ENCODE data around the gene IGF1R.
A peak's percentile ranks its signal among the peaks of the same experiment; 100 is the strongest.

Gene IGF1R

DNA sequence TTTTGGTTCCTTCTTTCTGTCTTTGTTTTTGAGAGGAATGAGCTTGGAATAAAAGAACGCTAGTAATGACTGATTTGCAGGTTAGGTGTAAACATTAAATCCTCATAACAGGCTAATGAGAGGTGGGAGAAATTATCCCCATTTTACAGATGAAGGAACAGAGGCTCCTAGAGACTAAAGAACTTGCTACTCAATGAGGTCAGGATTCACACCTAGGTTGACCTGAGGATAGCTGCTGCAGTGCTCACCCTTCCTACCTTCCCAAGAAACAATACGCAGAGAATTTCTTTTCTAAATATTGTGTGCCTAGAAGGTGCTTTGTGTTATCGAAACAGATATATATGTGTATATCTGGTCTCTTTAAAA, 106.3 kb downstream of the IGF1R start:
- DNase-seq = no peak

DNA sequence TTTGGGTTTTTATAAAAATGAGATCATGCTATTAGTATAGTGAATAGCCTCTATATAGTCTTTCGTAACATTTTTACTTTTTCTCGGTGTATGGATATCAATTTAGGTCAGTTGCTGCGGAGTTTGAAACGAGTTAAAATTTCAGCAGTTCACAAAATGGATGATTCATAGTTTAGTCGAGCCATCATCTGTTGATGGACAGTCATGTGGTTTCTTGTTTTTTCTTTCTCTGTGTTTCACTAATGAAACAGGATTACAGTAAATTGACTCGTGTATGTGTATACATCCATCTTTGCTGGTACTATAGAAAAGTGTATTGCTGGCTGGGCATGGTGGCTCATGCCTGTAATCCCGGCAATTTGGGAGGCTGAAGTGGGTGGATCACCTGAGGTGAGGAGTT, 106.8 kb downstream of the IGF1R start:
- DNase-seq = peak; percentile 42

- no peak for DNase-seq
Measured at GRCh38 chr15:98755781-98756180, 107.4 kb downstream of the IGF1R start.

- DNase-seq = no peak
Measured at GRCh38 chr15:98758224-98758623, 109.9 kb downstream of the IGF1R start.

- no peak for DNase-seq
Measured at GRCh38 chr15:98759277-98759676, 110.9 kb downstream of the IGF1R start.

DNA sequence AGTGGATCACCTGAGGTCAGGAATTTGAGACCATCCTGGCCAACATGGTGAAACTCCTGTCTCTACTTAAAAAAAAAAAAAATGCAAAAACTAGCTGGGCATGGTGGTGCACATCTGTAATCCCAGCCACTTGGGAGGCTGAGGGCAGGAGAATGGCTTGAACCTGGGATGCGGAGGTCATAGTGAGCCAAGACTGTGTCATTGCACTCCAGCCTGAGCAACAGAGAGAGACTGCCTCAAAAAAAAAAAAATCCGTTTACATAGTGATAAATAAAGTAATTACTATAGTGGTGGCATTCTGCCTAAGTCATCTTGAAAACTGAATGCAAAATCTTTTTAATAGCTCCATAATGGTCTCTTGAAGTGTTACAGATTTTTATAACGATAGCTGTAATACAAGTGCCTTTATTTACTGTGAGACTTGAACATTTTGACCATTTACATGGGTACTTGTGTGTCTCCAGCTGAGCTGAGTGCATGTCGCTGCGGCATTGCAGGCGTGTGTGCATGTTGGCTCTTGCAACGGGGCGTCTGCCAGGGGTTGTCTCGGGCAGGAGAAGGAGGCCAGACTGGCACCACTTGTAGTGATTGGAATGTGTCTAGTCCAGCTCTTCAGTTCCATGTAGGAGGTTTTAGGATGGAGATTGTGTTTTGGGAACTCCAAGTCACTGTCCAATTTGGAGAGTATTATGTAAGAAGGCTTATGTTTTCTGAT, 111.9 kb downstream of the IGF1R start:
- no peak for DNase-seq

DNA sequence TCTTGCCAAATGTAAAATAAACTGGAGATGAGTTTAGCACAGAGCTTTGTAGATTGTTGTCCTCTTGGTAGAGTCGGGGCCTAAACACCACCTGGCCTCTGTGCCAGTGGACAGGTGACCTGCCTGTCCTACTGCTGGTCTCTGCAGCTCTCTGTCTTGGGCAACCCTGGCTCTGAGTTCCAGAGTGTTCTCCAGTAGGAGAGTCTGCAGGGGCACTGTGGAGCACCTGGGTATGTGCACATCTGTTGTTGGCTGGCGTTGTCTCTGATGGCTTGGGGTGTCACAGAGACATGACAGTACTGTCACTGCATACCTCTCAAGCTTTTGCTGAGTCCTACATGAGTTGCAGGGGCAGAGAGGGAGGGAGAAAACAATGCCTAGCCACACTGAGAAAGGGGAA, 112.6 kb downstream of the IGF1R start:
- DNase-seq = no peak

DNA sequence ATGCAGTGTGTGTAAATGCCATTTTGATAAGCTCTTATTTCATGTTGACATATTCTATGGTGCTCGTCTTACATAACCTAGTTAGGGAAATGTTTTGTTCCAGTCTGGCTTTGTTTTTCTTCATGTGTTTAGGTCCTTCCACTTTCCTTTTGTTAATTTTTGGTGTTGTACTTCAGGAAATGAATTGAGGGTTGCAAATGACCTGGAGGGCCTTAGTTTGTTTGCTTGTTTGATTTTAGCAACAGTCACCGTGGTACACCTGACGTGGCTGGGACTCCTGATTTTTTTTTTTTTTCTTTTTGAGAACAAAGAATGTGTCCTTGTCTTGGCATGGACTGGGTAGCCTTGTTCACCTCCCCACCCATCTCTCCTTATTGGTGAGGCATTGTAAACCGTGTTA, 114.8 kb downstream of the IGF1R start:
- DNase-seq = no peak

DNA sequence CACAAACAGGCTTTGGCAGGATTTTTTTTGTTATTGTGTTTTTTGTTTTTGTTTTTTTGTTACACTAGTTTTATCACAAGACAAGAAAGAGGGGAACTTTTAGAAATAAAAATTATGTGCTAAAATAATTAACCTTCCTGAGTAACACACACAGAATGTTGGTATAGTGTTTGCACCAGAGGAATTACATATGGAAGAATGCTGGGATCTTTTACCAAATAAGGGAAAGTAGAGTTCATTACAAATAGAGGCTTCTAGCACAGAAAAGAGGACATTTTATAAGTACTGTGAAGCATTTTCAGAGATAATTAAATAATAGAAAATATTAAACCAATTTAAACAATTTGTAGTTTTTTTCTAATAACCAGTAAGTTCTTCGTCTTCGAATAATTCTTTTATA, 116.0 kb downstream of the IGF1R start:
- DNase-seq = peak; percentile 53

- DNase-seq = no peak
Measured at GRCh38 chr15:98765610-98766009, 117.3 kb downstream of the IGF1R start.

- DNase-seq = no peak
Measured at GRCh38 chr15:98767692-98768091, 119.4 kb downstream of the IGF1R start.

GRCh38 chr15:98769867-98770266, 121.5 kb downstream of the IGF1R start:
- DNase-seq = no peak

DNA sequence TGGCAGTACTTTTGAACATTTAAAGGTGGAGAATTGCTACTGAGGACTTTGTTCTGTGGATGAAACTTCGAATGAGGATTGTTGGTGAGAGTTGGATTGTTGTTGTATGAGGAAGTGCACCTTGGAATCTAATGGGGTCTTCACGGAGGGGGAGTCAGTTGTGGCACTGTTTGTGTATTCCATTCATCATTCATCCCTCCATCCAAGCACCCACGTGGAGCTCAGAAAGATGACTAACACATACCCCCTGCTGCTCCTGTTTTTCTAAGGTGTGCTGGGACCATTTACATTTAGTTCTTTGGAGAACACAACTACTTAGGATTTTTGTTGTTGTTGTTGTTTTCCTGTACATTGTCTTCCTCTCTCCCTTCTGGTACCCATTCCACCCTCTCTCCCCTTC, 122.6 kb downstream of the IGF1R start:
- no peak for DNase-seq

GRCh38 chr15:98771541-98771940, 123.2 kb downstream of the IGF1R start:
- DNase-seq = no peak

DNA sequence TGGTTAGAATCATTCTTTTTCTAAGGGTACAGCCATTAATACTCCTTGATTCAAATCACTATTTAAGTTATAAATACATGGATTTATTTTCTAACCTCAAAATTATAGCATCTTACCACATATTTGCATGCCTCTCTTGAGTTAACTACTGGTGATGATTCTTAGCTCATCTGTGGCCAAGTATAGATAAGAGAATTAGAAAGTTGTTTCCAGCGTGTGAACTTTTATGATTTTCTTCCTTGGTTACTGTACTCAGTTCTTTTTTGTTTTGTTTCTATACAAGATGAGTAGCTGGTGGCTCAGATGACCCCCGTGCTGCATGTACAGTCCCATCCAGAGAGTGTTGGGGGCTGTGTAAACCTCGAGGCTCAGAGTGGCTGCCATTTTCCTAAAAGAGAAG, 124.6 kb downstream of the IGF1R start:
- DNase-seq = no peak

DNA sequence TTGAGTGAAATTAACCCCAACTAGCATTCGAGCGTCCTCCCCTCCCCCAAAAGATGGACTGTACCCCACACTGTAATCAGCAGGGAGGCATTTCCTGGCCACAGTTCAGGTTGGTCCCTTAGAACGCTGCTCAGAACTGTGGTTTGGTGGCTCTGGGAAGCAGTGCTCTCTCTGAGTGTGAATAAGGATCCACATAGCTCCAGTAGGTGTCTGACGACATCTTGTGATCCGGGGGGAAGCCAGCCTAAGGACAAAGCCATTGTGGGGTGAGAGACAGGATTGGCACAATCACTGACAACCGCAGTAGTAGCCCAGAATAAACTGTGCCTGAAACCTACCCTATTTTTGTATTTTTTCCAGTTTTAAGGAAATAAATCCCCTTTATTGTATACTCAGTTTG, 125.3 kb downstream of the IGF1R start:
- DNase-seq = no peak

DNA sequence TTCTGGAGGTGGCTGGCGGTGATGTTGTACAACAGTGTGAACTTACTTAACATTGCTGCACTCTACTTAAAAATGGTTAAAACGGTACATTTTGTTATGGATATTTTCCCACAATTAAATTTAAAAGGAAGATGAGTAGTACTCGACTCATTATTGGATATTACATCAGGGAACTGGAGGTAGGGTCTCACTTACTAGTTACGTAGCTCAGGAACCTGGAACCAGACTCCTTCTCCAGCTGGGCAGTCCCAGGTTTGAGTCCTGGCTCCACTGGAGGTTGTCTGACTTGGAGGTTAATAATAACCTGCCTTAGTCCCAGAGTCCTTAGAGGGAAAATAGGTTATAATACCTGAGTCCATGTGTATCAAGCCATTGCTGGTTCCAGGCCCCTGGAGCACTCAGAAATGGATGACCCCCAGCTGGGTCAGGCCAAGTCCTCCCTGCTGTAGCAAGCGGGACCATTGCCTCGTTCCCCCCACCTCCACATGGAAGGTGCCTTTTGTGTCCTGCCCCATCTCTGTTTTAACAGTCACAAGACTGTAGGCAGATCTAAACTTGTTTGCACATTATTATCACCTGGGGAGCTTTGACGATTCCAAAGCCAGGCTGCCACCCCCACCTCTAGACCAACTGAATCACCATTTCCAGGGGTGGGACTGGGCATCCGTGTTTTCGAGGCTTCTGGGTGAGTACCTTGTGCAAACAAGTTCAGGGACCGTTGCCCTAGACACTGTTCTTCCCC, 126.6 kb downstream of the IGF1R start:
- no peak for DNase-seq

- no peak for DNase-seq
Measured at GRCh38 chr15:98775498-98776230, 127.3 kb downstream of the IGF1R start.

DNA sequence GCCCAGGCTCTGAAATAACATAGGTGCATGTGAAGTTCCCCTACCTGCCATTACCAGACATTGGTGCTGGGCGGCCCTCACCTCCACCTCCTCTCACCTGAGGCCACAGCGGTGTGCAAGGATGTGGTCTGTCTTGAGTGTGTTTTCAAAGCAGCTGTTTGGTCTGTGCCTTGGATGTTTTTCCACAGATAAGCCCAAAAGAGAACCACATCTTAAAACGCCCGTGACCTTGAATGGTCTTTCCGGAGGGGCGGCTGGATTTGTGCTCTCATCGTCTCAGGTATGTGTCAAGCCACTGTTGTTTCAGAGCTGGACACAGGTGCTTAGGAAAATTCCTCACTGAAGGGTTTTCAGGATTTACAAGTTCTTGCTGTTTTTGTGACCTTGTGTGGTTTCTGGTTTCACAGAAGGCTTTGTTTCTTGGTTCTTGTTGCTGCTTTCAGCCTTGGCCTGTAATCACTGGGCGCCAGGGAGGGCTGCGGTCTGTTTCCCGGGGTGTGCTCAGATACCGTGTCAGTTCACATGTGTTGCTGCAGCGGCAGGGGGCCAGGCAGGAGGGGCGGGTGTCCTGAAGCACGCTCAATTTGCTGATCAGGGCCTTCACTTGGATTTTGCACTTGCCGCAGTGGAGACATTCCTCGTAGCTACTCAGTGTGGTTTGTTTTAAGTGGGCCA, 128.4 kb downstream of the IGF1R start:
- peak; percentile 65 for DNase-seq

GRCh38 chr15:98777426-98777825, 129.1 kb downstream of the IGF1R start:
- DNase-seq = no peak

DNA sequence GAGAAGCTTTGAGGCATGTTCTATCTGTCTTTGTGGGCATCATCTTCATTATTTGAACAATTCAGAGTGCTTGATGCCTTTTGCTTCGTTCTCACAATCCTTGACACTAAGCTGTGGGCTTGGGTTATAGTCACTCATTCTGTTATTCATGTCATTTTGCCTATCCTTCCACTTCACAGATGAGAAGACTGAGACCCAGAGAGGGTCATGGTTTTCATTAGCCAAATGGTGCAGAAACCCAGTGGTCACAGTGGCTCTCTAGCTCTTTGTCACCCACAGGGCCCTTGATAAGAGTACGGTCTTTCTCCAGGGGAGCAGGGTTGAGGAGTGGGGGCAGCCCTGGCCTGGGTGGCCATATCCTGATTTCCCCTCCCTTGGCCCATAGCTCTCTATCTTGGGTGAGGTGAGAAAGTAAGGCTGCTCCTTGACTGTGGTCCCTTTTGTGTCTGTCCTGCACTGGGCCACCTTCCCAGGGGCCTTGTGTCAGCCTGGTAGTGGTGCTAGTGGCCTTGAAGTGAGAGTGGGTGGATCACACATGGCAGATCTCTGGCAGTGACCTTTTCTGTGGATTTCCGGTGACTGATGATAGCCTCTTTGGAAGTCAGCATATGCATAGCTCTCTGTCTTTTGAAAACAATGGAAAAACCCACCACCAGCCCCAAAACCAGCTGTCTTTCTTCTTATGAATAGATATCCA, 130.1 kb downstream of the IGF1R start:
- DNase-seq = no peak

GRCh38 chr15:98778960-98779359, 130.6 kb downstream of the IGF1R start:
- no peak for DNase-seq

Measured in fibroblast of skin of right quadriceps (primary cell).